Activated T-helper 1 cell treated with anti-CD3 and anti-CD28 coated beads, Interleukin-2, amount 50 U/mL, for 16 hours (primary cell): ENCODE results near the gene NDUFB2.
"Not testable (repeated sequence)": the region's sequence is repeated elsewhere in the genome, so short reads cannot be mapped to it uniquely, and the experiment has no call there.

Source experiments
- DNase-seq, 2 donors: peaks; one replicate each; pipeline ENCODE4 v3.0.0-alpha.2; 2020; ENCODE audit warnings: low read depth in 1 of 2, low spot score in 1 of 2

The NDUFB2 gene

DNA sequence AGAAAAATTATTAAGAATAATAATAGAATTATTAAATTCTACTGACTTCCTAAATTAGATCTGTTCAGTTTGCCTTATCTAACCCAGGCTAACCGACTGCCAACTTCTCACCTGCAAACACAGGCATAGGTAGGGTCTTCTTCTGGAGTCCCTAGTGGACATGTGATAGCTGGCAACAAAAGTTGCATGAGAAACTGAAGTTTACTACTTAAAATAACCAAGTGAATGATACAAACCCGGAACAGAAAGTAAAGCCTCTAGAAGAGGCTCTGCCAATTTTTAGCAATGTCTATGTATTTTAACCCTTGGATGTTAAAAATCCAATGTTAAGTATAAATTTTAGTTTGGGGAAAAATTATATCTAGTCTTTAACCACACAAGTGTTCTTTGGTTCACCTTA lies 37.6 kb downstream of the NDUFB2 start:
- no peak for DNase-seq

DNA sequence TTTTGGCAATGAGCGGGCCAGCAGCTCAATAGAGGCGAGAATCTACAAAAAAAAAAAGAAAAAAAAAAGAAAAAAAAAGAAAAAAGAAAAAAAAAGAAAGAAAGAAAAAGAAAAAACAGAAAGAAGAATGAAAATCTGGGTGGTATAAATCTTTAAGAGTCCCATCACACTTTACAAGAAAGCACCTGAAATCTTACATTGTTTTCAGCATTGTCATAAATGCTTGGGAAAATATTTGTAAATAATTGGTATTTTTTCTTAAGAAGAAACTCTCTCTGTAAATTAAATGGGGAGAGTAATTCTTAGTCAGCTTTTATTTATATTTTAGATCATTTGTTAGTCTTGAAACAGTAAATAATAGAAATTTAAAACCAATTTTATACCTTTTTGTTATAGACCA lies 38.2 kb downstream of the NDUFB2 start:
- DNase-seq, result no peak

DNA sequence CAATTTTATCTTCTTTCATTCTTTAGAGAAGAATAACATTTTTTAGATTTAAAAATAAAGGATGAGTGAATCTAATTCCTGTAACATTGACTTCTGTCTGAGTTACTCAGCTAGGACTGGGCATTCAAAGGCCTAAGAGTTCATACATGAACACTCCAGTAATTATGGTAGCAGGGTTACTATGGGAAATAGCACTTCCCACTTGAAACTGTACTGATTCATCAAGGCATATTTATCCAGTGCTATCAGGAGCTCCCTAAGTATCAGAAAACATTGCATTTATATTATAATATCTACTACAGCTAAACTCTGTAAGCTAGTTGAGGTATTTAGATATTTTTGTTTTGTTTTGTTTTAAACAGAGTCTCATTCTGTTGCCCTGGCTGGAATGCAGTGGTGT lies 41.8 kb downstream of the NDUFB2 start:
- no peak for DNase-seq

DNA sequence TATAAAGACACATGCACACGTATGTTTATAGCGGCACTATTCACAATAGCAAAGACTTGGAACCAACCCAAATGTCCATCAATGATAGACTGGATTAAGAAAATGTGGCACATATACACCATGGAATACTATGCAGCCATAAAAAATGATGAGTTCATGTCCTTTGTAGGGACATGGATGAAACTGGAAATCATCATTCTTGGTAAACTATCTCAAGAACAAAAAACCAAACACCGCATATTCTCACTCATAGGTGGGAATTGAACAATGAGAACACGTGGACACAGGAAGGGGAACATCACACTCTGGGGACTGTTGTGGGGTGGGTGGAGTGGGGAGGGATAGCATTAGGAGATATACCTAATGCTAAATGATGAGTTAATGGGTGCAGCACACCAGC lies 46.7 kb downstream of the NDUFB2 start:
- DNase-seq, result not testable (repeated sequence)

DNA sequence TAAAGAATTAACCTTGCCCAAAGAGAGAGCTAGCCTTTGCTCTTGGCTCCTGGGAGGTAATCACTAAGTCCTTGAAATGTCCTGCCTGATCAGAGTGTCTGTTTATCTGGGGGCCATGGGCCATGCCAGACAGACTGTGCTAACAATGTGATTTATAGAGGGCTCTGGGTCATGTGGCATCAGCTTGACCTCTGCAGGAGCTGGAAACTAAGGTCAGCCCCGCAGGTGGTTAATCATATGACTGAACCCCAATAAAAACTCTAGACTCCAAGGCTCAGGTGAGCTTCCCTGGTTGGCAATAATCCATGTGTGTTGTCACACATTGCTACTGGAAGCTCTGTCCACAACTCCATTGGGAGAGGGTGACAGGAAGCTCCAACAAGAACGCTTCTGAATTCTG lies 47.5 kb downstream of the NDUFB2 start:
- DNase-seq, result no peak

DNA sequence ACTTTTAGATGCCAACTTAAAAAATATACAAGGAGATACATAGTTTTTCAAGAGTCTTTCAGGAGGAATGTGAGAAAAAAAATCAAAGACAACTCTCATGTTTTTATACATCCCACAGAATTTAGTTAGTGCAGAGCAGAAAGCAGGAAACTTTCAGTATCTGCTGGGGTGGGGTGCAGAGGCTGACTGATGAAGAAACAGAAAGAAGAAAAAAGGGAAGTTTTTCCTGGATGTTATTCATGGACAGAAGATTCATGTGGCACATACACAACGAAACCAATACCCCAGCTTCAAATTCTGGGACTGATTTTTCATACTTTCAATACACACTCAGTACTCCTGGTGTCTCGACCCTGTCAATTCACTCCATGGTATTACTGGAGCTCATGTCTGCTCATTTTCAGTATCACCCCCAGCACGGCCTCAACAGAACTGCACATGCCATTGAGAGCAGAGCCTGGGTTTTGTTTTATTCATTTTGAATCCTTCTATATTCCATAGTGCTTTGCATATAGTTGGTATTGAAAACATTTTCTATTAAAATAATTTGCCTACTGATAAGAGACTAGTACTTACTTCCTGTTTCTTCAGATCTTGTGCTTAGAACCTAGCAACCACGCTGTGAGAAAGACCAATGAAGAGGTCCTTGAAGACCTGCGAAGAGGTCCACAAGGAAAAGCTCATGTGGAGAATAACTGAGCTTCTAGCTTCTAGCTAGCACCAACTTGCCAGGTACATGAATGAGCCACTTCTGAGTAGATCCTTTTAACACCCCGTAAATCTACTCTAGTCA lies 49.0 kb downstream of the NDUFB2 start:
- no peak for DNase-seq

DNA sequence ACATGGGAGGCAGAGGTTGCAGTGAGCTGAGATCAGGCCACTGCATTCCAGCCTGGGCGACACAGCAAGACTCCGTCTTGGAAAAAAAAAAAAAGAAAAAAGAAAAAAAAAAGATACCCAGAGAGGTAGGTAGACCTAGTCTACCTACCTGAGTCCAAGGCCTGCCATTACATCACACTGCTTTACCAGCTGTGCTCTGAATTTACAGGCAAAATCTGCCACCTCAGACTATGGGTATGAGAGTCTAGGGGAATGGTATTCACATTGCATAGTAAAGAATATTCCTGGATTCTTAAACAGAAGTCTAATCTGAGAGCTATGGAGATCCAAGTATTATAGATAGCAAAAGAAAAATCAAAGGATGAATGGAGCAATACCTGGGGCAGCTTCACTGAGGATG lies 50.2 kb downstream of the NDUFB2 start:
- no peak for DNase-seq

DNA sequence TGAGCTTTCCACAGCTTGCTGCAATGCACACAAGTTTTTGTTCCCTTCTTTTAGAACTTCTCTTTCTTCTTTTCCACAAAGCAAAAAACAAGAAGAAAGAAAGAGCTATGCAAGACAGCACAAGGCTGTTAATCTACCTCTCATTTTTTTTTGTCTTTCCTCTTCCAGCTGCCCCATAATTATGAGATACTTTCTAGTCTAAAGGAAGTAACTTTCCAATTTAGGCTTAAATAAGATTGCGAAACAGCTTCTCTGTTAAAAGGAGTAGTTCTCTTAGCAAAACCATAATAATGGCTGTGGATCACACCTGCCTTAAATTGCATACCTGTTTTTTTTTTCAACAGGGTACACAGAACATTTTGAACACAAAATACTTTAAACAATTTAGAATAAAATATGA lies 56.0 kb downstream of the NDUFB2 start:
- DNase-seq, result no peak

DNA sequence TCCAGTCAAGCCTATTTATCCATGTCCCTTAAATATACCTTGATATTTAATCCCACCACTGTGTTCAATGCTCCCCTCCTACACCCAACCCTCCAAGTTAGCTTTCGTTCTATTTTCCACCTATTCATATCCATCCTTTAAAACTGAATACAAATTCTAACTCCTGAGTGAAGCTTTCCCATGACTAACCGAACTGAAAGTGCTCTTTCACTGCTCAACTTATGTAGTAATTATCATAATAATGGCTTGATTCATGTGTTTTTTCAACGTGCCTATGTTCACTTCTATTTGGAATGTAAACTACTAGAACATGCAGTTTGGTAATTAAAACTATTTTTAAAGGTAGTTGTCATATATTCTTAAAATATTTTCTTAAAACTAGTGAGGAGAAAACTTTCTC lies 58.0 kb downstream of the NDUFB2 start:
- no peak for DNase-seq
